ENCODE measurements around the gene PGM2L1.
"Not testable (repeated sequence)": the region's sequence is repeated elsewhere in the genome, so short reads cannot be mapped to it uniquely, and the experiment has no call there.

PGM2L1 gene

GRCh38 chr11:74347381-74347780 is 50.9 kb downstream of the PGM2L1 start:
- Histone ChIP-seq H3K4me1 (ENCODE audit: control insufficient read depth, insufficient read depth, low read length, poor library complexity, severe bottlenecking) (no peaks in the 10 kb centered on the region), H3K4me3 (ENCODE audit: insufficient read depth, low read depth, low read length, poor library complexity, severe bottlenecking) (no peak overlapping the region), H3K27ac (ENCODE audit: insufficient read depth, low read length, poor library complexity, severe bottlenecking) (no peak overlapping the region), H3K27me3 (replicated peaks; ENCODE audit: control insufficient read depth, insufficient read depth, low read length, poor library complexity, severe bottlenecking) (no peaks in the 10 kb centered on the region), H3K36me3 (ENCODE audit: control insufficient read depth, insufficient read depth, low read length) (peaks cover 23% of the 10 kb centered on the region), H3K9me3 (ENCODE audit: control insufficient read depth, low read length) (no peaks in the 10 kb centered on the region)
- no peak for DNase-seq

- DNase-seq, result no peak
- H3K36me3 ChIP-seq (ENCODE audit: control insufficient read depth, insufficient read depth, low read length), result peaks cover 21% of the 10 kb centered on the region
- H3K4me1 ChIP-seq (ENCODE audit: control insufficient read depth, insufficient read depth, low read length, poor library complexity, severe bottlenecking), result no peaks in the 10 kb centered on the region
- H3K9me3 ChIP-seq (ENCODE audit: control insufficient read depth, low read length), result no peaks in the 10 kb centered on the region
- no peak overlapping the region for H3K4me3 ChIP-seq (ENCODE audit: insufficient read depth, low read depth, low read length, poor library complexity, severe bottlenecking)
- no peak overlapping the region for H3K27ac ChIP-seq (ENCODE audit: insufficient read depth, low read length, poor library complexity, severe bottlenecking)
- no peaks in the 10 kb centered on the region for H3K27me3 ChIP-seq (replicated peaks; ENCODE audit: control insufficient read depth, insufficient read depth, low read length, poor library complexity, severe bottlenecking)
Observed at GRCh38 chr11:74345420-74345819, 52.8 kb downstream of the PGM2L1 start.

- Histone ChIP-seq H3K9me3 (ENCODE audit: control insufficient read depth, low read length) (no peaks in the 10 kb centered on the region), H3K27ac (ENCODE audit: insufficient read depth, low read length, poor library complexity, severe bottlenecking) (no peak overlapping the region), H3K27me3 (replicated peaks; ENCODE audit: control insufficient read depth, insufficient read depth, low read length, poor library complexity, severe bottlenecking) (no peaks in the 10 kb centered on the region), H3K36me3 (ENCODE audit: control insufficient read depth, insufficient read depth, low read length) (peaks cover 30% of the 10 kb centered on the region), H3K4me3 (ENCODE audit: insufficient read depth, low read depth, low read length, poor library complexity, severe bottlenecking) (no peak overlapping the region), H3K4me1 (ENCODE audit: control insufficient read depth, insufficient read depth, low read length, poor library complexity, severe bottlenecking) (no peaks in the 10 kb centered on the region)
- DNase-seq, result no peak
Observed at GRCh38 chr11:74341921-74342320, 56.3 kb downstream of the PGM2L1 start.

GRCh38 chr11:74339619-74340018 is 58.6 kb downstream of the PGM2L1 start:
- H3K36me3 ChIP-seq (ENCODE audit: control insufficient read depth, insufficient read depth, low read length), result peaks cover 32% of the 10 kb centered on the region

GRCh38 chr11:74338963-74339362 is 59.3 kb downstream of the PGM2L1 start:
- Histone ChIP-seq H3K9me3 (ENCODE audit: control insufficient read depth, low read length) (no peaks in the 10 kb centered on the region), H3K36me3 (ENCODE audit: control insufficient read depth, insufficient read depth, low read length) (peaks cover 30% of the 10 kb centered on the region), H3K4me1 (ENCODE audit: control insufficient read depth, insufficient read depth, low read length, poor library complexity, severe bottlenecking) (no peaks in the 10 kb centered on the region), H3K4me3 (ENCODE audit: insufficient read depth, low read depth, low read length, poor library complexity, severe bottlenecking) (no peak overlapping the region), H3K27ac (ENCODE audit: insufficient read depth, low read length, poor library complexity, severe bottlenecking) (no peak overlapping the region), H3K27me3 (replicated peaks; ENCODE audit: control insufficient read depth, insufficient read depth, low read length, poor library complexity, severe bottlenecking) (no peaks in the 10 kb centered on the region)
- DNase-seq, result no peak

More at GRCh38 chr11:74339619-74340018, 58.6 kb downstream of the PGM2L1 start:
- no peaks in the 10 kb centered on the region for H3K4me1 ChIP-seq (ENCODE audit: control insufficient read depth, insufficient read depth, low read length, poor library complexity, severe bottlenecking)
- H3K4me3 ChIP-seq (ENCODE audit: insufficient read depth, low read depth, low read length, poor library complexity, severe bottlenecking), result no peak overlapping the region
- no peak for DNase-seq
- H3K27me3 ChIP-seq (replicated peaks; ENCODE audit: control insufficient read depth, insufficient read depth, low read length, poor library complexity, severe bottlenecking), result no peaks in the 10 kb centered on the region
- no peak overlapping the region for H3K27ac ChIP-seq (ENCODE audit: insufficient read depth, low read length, poor library complexity, severe bottlenecking)
- H3K9me3 ChIP-seq (ENCODE audit: control insufficient read depth, low read length), result no peaks in the 10 kb centered on the region

GRCh38 chr11:74333193-74333592 is 65.0 kb downstream of the PGM2L1 start:
- Histone ChIP-seq H3K36me3 (ENCODE audit: control insufficient read depth, insufficient read depth, low read length) (peaks cover 16% of the 10 kb centered on the region), H3K27me3 (replicated peaks; ENCODE audit: control insufficient read depth, insufficient read depth, low read length, poor library complexity, severe bottlenecking) (no peaks in the 10 kb centered on the region), H3K4me1 (ENCODE audit: control insufficient read depth, insufficient read depth, low read length, poor library complexity, severe bottlenecking) (no peaks in the 10 kb centered on the region), H3K9me3 (ENCODE audit: control insufficient read depth, low read length) (no peaks in the 10 kb centered on the region), H3K4me3 (ENCODE audit: insufficient read depth, low read depth, low read length, poor library complexity, severe bottlenecking) (no peak overlapping the region), H3K27ac (ENCODE audit: insufficient read depth, low read length, poor library complexity, severe bottlenecking) (no peak overlapping the region)
- no peak for DNase-seq

GRCh38 chr11:74332291-74332690 is 65.9 kb downstream of the PGM2L1 start:
- Histone ChIP-seq H3K9me3 (ENCODE audit: control insufficient read depth, low read length) (no peaks in the 10 kb centered on the region), H3K27me3 (replicated peaks; ENCODE audit: control insufficient read depth, insufficient read depth, low read length, poor library complexity, severe bottlenecking) (no peaks in the 10 kb centered on the region), H3K4me1 (ENCODE audit: control insufficient read depth, insufficient read depth, low read length, poor library complexity, severe bottlenecking) (no peaks in the 10 kb centered on the region)

GRCh38 chr11:74331000-74331399 is 67.2 kb downstream of the PGM2L1 start:
- not testable (repeated sequence) for H3K4me3 ChIP-seq (ENCODE audit: insufficient read depth, low read depth, low read length, poor library complexity, severe bottlenecking); H3K9me3 ChIP-seq (ENCODE audit: control insufficient read depth, low read length); H3K27me3 ChIP-seq (replicated peaks; ENCODE audit: control insufficient read depth, insufficient read depth, low read length, poor library complexity, severe bottlenecking); H3K27ac ChIP-seq (ENCODE audit: insufficient read depth, low read length, poor library complexity, severe bottlenecking); H3K36me3 ChIP-seq (ENCODE audit: control insufficient read depth, insufficient read depth, low read length); DNase-seq; H3K4me1 ChIP-seq (ENCODE audit: control insufficient read depth, insufficient read depth, low read length, poor library complexity, severe bottlenecking)

More at GRCh38 chr11:74332291-74332690, 65.9 kb downstream of the PGM2L1 start:
- Histone ChIP-seq H3K27ac (ENCODE audit: insufficient read depth, low read length, poor library complexity, severe bottlenecking) (no peak overlapping the region), H3K36me3 (ENCODE audit: control insufficient read depth, insufficient read depth, low read length) (peaks cover 13% of the 10 kb centered on the region), H3K4me3 (ENCODE audit: insufficient read depth, low read depth, low read length, poor library complexity, severe bottlenecking) (no peak overlapping the region)
- DNase-seq, result no peak

- Histone ChIP-seq H3K4me3 (ENCODE audit: insufficient read depth, low read depth, low read length, poor library complexity, severe bottlenecking) (no peak overlapping the region), H3K27me3 (replicated peaks; ENCODE audit: control insufficient read depth, insufficient read depth, low read length, poor library complexity, severe bottlenecking) (no peaks in the 10 kb centered on the region), H3K36me3 (ENCODE audit: control insufficient read depth, insufficient read depth, low read length) (no peaks in the 10 kb centered on the region), H3K27ac (ENCODE audit: insufficient read depth, low read length, poor library complexity, severe bottlenecking) (no peak overlapping the region), H3K9me3 (ENCODE audit: control insufficient read depth, low read length) (no peaks in the 10 kb centered on the region), H3K4me1 (ENCODE audit: control insufficient read depth, insufficient read depth, low read length, poor library complexity, severe bottlenecking) (no peaks in the 10 kb centered on the region)
- DNase-seq, result no peak
Observed at GRCh38 chr11:74330075-74330858, 68.0 kb downstream of the PGM2L1 start.

- Histone ChIP-seq H3K27ac (ENCODE audit: insufficient read depth, low read length, poor library complexity, severe bottlenecking) (no peak overlapping the region), H3K9me3 (ENCODE audit: control insufficient read depth, low read length) (no peaks in the 10 kb centered on the region), H3K36me3 (ENCODE audit: control insufficient read depth, insufficient read depth, low read length) (no peaks in the 10 kb centered on the region), H3K4me1 (ENCODE audit: control insufficient read depth, insufficient read depth, low read length, poor library complexity, severe bottlenecking) (no peaks in the 10 kb centered on the region), H3K27me3 (replicated peaks; ENCODE audit: control insufficient read depth, insufficient read depth, low read length, poor library complexity, severe bottlenecking) (no peaks in the 10 kb centered on the region), H3K4me3 (ENCODE audit: insufficient read depth, low read depth, low read length, poor library complexity, severe bottlenecking) (no peak overlapping the region)
- no peak for DNase-seq
Observed at GRCh38 chr11:74327076-74327475, 71.2 kb downstream of the PGM2L1 start.
